C4-2B (cell line): ENCODE results near the gene PHF8.

Experiments
- CTCF ChIP-seq: fragments of 450-650 bp; conservative IDR thresholded peaks from 2 replicates; pipeline ENCODE4 v1.5.1; 2017; ENCODE audit warnings: mild to moderate bottlenecking
- ZFX ChIP-seq: fragments of 450-650 bp; IDR thresholded peaks from 2 replicates; pipeline ENCODE4 v1.6.1; 2017

DNA sequence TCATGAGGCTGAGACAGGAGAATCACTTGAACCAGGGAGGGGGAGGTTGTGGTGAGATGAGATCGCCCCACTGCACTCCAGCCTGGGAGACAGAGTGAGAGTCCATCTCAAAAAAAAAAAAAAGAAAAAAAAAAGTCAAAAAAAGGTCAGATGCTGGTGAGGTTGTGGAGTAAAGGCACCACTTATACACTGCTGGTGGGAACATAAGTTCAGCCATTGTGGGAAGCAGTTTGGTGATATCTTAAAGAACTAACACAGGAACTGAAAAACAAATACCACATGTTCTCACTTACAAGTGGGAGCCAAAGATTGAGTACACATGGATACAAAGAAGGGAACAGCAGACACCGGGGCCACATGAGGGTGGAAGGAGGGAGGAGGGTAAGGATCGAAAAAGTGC is 149.0 kb downstream of the PHF8 start:
- TF ChIP-seq CTCF, result no peak
- TF ChIP-seq ZFX, result no peak
